Vagina (tissue), 2 donors: ENCODE results near the gene NIPAL3.

Source experiments
- CTCF ChIP-seq, 3 experiments: fragments of 450-650 bp in 2 of 3; fragments of 200-600 bp in 1 of 3; sonication (generic) in 1 of 3; IDR thresholded peaks; one replicate each; pipeline ENCODE4 v1.5.1; 2017 to 2019; ENCODE audit warnings: antibody characterized with exemption in 3 of 3, mild to moderate bottlenecking in 2 of 3, moderate library complexity in 2 of 3
- POLR2A ChIP-seq, 2 donors: fragments of 450-650 bp; IDR thresholded peaks; one replicate each; pipeline ENCODE4 v1.6.1; 2017; ENCODE audit warnings: antibody characterized with exemption in 2 of 2, mild to moderate bottlenecking in 2 of 2, moderate library complexity in 2 of 2
- POLR2AphosphoS5 ChIP-seq, 2 donors: sonication (generic); formaldehyde crosslinking; IDR thresholded peaks; one replicate each; pipeline ENCODE4 v1.9.0; 2017; ENCODE audit warnings: antibody characterized with exemption in 2 of 2, mild to moderate bottlenecking in 2 of 2, low read depth in 1 of 2; ENCODE audit not compliant: insufficient read depth in 1 of 2

- no peak for TF ChIP-seq CTCF (IDR thresholded peaks at IDR 0.05)
- no peak for TF ChIP-seq POLR2A (IDR thresholded peaks at IDR 0.05)
- TF ChIP-seq POLR2AphosphoS5 (IDR thresholded peaks at IDR 0.05; ENCODE audit: insufficient read depth in 1 of 2, low read depth in 1 of 2) = no peak
These were observed 93.3 kb downstream of the NIPAL3 start for GRCh38 chr1:24508911-24509310.
